Measurements from ENCODE around the gene ZDHHC9. TPM values are rescaled to one million over a fixed set of nuclear protein-coding genes. Genes with fewer than 3 reads are reported as not detected.

Gene ZDHHC9
- total and polyA plus RNA-seq, 9 of the 15 experiments (the other 6 are each of a cell fraction or from before 2014, with no cell fraction given), result 6.8 to 22.4 (median 9.1) TPM

- TF ChIP-seq CEBPZ (IDR thresholded peaks at IDR 0.05; ENCODE audit: borderline replicate concordance, low read depth, low read length), result no peak
- peak in 1 of 2 experiments; percentile 36; a peak in 1 of 4 replicates for TF ChIP-seq FOXK2 (conservative IDR thresholded peaks at IDR 0.05 in 1 of 2, IDR thresholded peaks at IDR 0.05 in 1 of 2; ENCODE audit: low read depth in 2 of 2)
- peak; percentile 39; the same call in 1 of the 2 replicates for TF ChIP-seq RB1 (IDR thresholded peaks at IDR 0.05; ENCODE audit: low read depth)
- peak; percentile 75 for TF ChIP-seq RBFOX2 (IDR thresholded peaks at IDR 0.05; ENCODE audit: low read depth, low read length)
- peak; percentile 87 for TF ChIP-seq SP1 (CRISPR knock-in tag; IDR thresholded peaks at IDR 0.05)
Observed at GRCh38 chrX:129843459-129844306, at the start of gene ZDHHC9 (continued).

DNA sequence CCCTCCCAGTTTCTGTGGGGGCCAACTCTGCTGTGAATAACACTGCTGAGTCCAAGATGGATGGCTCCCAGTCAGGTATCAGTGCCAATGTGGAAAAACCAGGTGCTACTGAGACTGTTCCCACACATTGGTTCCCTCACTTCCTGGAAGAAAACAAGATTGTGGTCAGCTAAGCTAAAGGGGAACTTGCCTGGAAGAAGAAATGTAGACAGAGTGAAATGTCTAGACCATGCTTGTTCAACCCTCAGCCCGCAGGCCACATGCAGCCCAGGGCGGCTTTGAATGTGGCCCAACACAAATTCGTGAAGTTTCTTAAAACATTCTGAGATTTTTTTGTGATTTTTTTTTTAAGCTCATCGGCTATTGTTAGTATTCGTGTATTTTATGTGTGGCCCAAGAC, 33.7 kb upstream of the ZDHHC9 start:
- H3K36me3 ChIP-seq (ENCODE audit: control insufficient read depth, insufficient read depth, low read length), result no peaks in the 10 kb centered on the region
- H3K4me3 ChIP-seq, result no peak overlapping the region
- no peaks in the 10 kb centered on the region for H3K9me1 ChIP-seq (ENCODE audit: control insufficient read depth, insufficient read depth, low read length)
- no peak for ATAC-seq
- H3K4me2 ChIP-seq (ENCODE audit: insufficient read depth, low read length), result no peak overlapping the region
- DNase-seq (ENCODE audit: extremely low read depth in 1 of 4, low spot score in 3 of 4), result no peak
- ChIA-PET CTCF (ENCODE audit: low intra/inter-chr PET ratio) (no interaction called here), POLR2A (no interaction called here)
- H3K79me2 ChIP-seq (ENCODE audit: control insufficient read depth, insufficient read depth, low read length), result no peaks in the 10 kb centered on the region
- no peaks in the 10 kb centered on the region for H4K20me1 ChIP-seq (replicated peaks; ENCODE audit: control insufficient read depth, insufficient read depth, low read length)
- no TSS peak for BruUV-seq (replicated peaks)
- no peak overlapping the region for H2AFZ ChIP-seq (ENCODE audit: low read depth, low read length)
- in situ Hi-C loops (cut with MboI), result no loop called here
- TF ChIP-seq STAT5B (CRISPR knock-in tag; IDR thresholded peaks at IDR 0.05) (no peak), PHB (CRISPR knock-in tag; IDR thresholded peaks at IDR 0.05) (no peak), GTF2E2 (tag; IDR thresholded peaks at IDR 0.05) (no peak), TRIM28 (IDR thresholded peaks at IDR 0.05) (no peak), POLR2H (tag; IDR thresholded peaks at IDR 0.05; ENCODE audit: low read depth) (no peak), RBM14 (IDR thresholded peaks at IDR 0.05; ENCODE audit: borderline replicate concordance, insufficient read depth, low read depth, low read length) (no peak), ILF3 (IDR thresholded peaks at IDR 0.05; ENCODE audit: borderline replicate concordance) (no peak)
- TF ChIP-seq, protein P1, sequence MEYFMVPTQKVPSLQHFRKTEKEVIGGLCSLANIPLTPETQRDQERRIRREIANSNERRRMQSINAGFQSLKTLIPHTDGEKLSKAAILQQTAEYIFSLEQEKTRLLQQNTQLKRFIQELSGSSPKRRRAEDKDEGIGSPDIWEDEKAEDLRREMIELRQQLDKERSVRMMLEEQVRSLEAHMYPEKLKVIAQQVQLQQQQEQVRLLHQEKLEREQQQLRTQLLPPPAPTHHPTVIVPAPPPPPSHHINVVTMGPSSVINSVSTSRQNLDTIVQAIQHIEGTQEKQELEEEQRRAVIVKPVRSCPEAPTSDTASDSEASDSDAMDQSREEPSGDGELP (CRISPR knock-in tag; IDR thresholded peaks at IDR 0.05; ENCODE audit: borderline replicate concordance), result no peak
- no peak for FAIRE-seq
- WGBS (ENCODE audit: insufficient coverage, low coverage, missing lambda C conversion rate), result 9% methylated on average over 5 of the region's 5 CpGs
- intact Hi-C loops (cut with micrococcal nuclease), result no loop called here
- no peaks in the 10 kb centered on the region for H3K4me1 ChIP-seq (replicated peaks in 1 of 2; ENCODE audit: control insufficient read depth in 2 of 2, insufficient read depth in 2 of 2, low read length in 2 of 2)
- H3K27me3 ChIP-seq (ENCODE audit: control insufficient read depth in 2 of 2, insufficient read depth in 2 of 2, low read length in 2 of 2), result peaks cover 2 to 4% of the 10 kb centered on the region in 2 experiments; a peak in 1 of 5 replicates
- H3K27ac ChIP-seq (ENCODE audit: extremely low read depth, low read depth, low read length), result no peak overlapping the region
- no peaks in the 10 kb centered on the region for H3K9me3 ChIP-seq (replicated peaks; ENCODE audit: control insufficient read depth, insufficient read depth, low read depth, low read length)
- H3K9ac ChIP-seq (ENCODE audit: insufficient read depth in 1 of 2, low read depth in 2 of 2, low read length in 2 of 2), result no peak overlapping the region

Measured in K562 (cell line).